ENCODE data around the gene MRPS23. TPM values are rescaled to one million over a fixed set of nuclear protein-coding genes. Genes with fewer than 3 reads are reported as not detected.
A peak's percentile ranks its signal among the peaks of the same experiment; 100 is the strongest.

MRPS23 gene
- total RNA-seq, 3 donors from 2014 or later (not counting 1 experiment from before 2014, with no cell fraction given), result 12.8 to 17.3 (median 17.2) TPM

- intact Hi-C loops (cut with micrococcal nuclease), result no loop called here
- DNase-seq (no peak), ATAC-seq (no peak)
- Histone ChIP-seq H3K9me3 (ENCODE audit: control insufficient read depth, insufficient read depth, low read length) (no peaks in the 10 kb centered on the region), H3K4me3 (ENCODE audit: low read length) (no peak overlapping the region), H3K4me1 (ENCODE audit: control insufficient read depth, insufficient read depth, low read length) (peaks cover 38% of the 10 kb centered on the region), H3K36me3 (ENCODE audit: control insufficient read depth, insufficient read depth, low read length) (no peaks in the 10 kb centered on the region), H3K27me3 (ENCODE audit: control insufficient read depth, insufficient read depth, low read length) (peaks cover 9% of the 10 kb centered on the region), H3K27ac (ENCODE audit: low read length) (no peak overlapping the region)
- 78% methylated on average over 13 of the region's 13 CpGs for WGBS (ENCODE audit: insufficient coverage)
- Mint-ChIP-seq H3K27ac (no peak overlapping the region), H3K27me3 (ENCODE audit: low read depth in 2 of 2) (peaks cover 16 to 34% of the 10 kb centered on the region in 2 donors), H3K36me3 (no peaks in the 10 kb centered on the region), H3K4me3 (no peak overlapping the region), H3K9me3 (no peaks in the 10 kb centered on the region), H3K4me1 (peaks cover 0 to 5% of the 10 kb centered on the region in 2 donors)
- TF ChIP-seq, protein P1, sequence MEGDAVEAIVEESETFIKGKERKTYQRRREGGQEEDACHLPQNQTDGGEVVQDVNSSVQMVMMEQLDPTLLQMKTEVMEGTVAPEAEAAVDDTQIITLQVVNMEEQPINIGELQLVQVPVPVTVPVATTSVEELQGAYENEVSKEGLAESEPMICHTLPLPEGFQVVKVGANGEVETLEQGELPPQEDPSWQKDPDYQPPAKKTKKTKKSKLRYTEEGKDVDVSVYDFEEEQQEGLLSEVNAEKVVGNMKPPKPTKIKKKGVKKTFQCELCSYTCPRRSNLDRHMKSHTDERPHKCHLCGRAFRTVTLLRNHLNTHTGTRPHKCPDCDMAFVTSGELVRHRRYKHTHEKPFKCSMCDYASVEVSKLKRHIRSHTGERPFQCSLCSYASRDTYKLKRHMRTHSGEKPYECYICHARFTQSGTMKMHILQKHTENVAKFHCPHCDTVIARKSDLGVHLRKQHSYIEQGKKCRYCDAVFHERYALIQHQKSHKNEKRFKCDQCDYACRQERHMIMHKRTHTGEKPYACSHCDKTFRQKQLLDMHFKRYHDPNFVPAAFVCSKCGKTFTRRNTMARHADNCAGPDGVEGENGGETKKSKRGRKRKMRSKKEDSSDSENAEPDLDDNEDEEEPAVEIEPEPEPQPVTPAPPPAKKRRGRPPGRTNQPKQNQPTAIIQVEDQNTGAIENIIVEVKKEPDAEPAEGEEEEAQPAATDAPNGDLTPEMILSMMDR (IDR thresholded peaks at IDR 0.05), result no peak
These were observed 19.2 kb upstream of the MRPS23 start for GRCh38 chr17:57868910-57869616.

- no peak overlapping the region for H3K4me3 Mint-ChIP-seq
- peaks cover 0 to 5% of the 10 kb centered on the region in 2 donors for H3K4me1 Mint-ChIP-seq
- no peak overlapping the region for H3K27ac Mint-ChIP-seq
- TF ChIP-seq, protein P1 (IDR thresholded peaks at IDR 0.05), result no peak
- no peaks in the 10 kb centered on the region for H3K36me3 ChIP-seq (ENCODE audit: control insufficient read depth, insufficient read depth, low read length)
- H3K27ac ChIP-seq (ENCODE audit: low read length), result no peak overlapping the region
- H3K27me3 Mint-ChIP-seq (ENCODE audit: low read depth in 2 of 2), result peaks cover 16 to 35% of the 10 kb centered on the region in 2 donors
- no peaks in the 10 kb centered on the region for H3K9me3 ChIP-seq (ENCODE audit: control insufficient read depth, insufficient read depth, low read length)
- 28% methylated on average over 21 of the region's 23 CpGs for WGBS (ENCODE audit: insufficient coverage)
- DNase-seq (peak in 1 of 2 donors; percentile 37), ATAC-seq (peak; percentile 45 to 70 (median 61))
- H3K4me3 ChIP-seq (ENCODE audit: low read length), result no peak overlapping the region
- no peaks in the 10 kb centered on the region for H3K36me3 Mint-ChIP-seq
- intact Hi-C loops (cut with micrococcal nuclease), result no loop called here
- peaks cover 4% of the 10 kb centered on the region for H3K27me3 ChIP-seq (ENCODE audit: control insufficient read depth, insufficient read depth, low read length)
- H3K4me1 ChIP-seq (ENCODE audit: control insufficient read depth, insufficient read depth, low read length), result peaks cover 30% of the 10 kb centered on the region
- H3K9me3 Mint-ChIP-seq, result no peaks in the 10 kb centered on the region
These were observed 18.4 kb upstream of the MRPS23 start for GRCh38 chr17:57868007-57868909.

DNA sequence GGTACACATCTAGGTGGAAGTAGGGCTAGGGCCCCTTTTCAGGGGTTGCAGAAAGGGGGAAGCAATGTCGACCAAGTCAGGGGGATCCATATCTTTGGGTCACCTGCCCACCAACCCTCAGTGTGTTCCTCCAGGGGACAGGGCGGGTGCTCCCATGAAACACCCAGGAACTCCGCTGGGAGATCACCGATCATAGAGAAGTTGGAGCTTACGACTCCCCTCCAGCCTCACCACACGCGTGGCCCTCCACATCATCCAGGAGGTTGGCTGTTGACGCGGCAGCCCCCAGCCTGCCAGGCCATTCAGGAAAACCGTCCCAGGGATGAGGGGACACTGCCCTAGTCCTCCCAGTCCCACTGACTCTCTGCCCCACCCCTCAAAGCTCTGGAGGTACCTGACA lies 17.3 kb upstream of the MRPS23 start:
- DNase-seq (no peak), ATAC-seq (no peak)
- Mint-ChIP-seq H3K9me3 (no peaks in the 10 kb centered on the region), H3K4me3 (no peak overlapping the region), H3K36me3 (no peaks in the 10 kb centered on the region), H3K27ac (no peak overlapping the region), H3K27me3 (ENCODE audit: low read depth in 2 of 2) (peaks cover 25 to 36% of the 10 kb centered on the region in 2 donors), H3K4me1 (peaks cover 0 to 4% of the 10 kb centered on the region in 2 donors)
- H3K4me3 ChIP-seq (ENCODE audit: low read length), result no peak overlapping the region
- no peak overlapping the region for H3K27ac ChIP-seq (ENCODE audit: low read length)
- peaks cover 6% of the 10 kb centered on the region for H3K27me3 ChIP-seq (ENCODE audit: control insufficient read depth, insufficient read depth, low read length)
- no peaks in the 10 kb centered on the region for H3K36me3 ChIP-seq (ENCODE audit: control insufficient read depth, insufficient read depth, low read length)
- no peaks in the 10 kb centered on the region for H3K9me3 ChIP-seq (ENCODE audit: control insufficient read depth, insufficient read depth, low read length)
- 91% methylated on average over 10 of the region's 10 CpGs for WGBS (ENCODE audit: insufficient coverage)
- intact Hi-C loops (cut with micrococcal nuclease), result no loop called here
- TF ChIP-seq, protein P1 (IDR thresholded peaks at IDR 0.05), result no peak
- peaks cover 19% of the 10 kb centered on the region for H3K4me1 ChIP-seq (ENCODE audit: control insufficient read depth, insufficient read depth, low read length)

Measured in natural killer cell (primary cell).